DOHH2 (cell line): ENCODE results near the gene CTIF.

Experiments
- H3F3A ChIP-seq: fragments of 200-600 bp; sonication (generic), shearing (Covaris generic); 2 replicates; pipeline ENCODE4 v1.6.0; 2016; ENCODE audit warnings: antibody characterized with exemption, mild to moderate bottlenecking; ENCODE audit not compliant: control insufficient read depth, insufficient read depth
- H3K27ac ChIP-seq: fragments of 200-600 bp; sonication (generic); 2 replicates; pipeline ENCODE4 v1.5.1; 2014; ENCODE audit warnings: low read depth, mild to moderate bottlenecking, low read length, moderate library complexity
- H3K27me3 ChIP-seq: fragments of 200-600 bp; sonication (generic); 2 replicates; pipeline ENCODE4 v1.6.1; 2014; ENCODE audit warnings: mild to moderate bottlenecking, low read length, mixed read lengths; ENCODE audit not compliant: control insufficient read depth
- H3K36me3 ChIP-seq: fragments of 200-600 bp; sonication (generic); 2 replicates; pipeline ENCODE4 v1.6.1; 2014; ENCODE audit warnings: mild to moderate bottlenecking, low read length, moderate library complexity, mixed read lengths; ENCODE audit not compliant: control insufficient read depth
- H3K4me1 ChIP-seq: fragments of 200-600 bp; sonication (generic); 2 replicates; pipeline ENCODE4 v1.6.1; 2014; ENCODE audit warnings: mild to moderate bottlenecking, low read length, mixed read lengths; ENCODE audit not compliant: control insufficient read depth
- H3K4me2 ChIP-seq: fragments of 200-600 bp; sonication (generic); 2 replicates; pipeline ENCODE4 v1.6.0; 2014; ENCODE audit warnings: mild to moderate bottlenecking, low read length, moderate library complexity
- H3K4me3 ChIP-seq: fragments of 200-600 bp; sonication (generic); 2 replicates; pipeline ENCODE4 v1.5.1; 2014; ENCODE audit warnings: mild to moderate bottlenecking, low read length, mixed read lengths
- H3K79me2 ChIP-seq: fragments of 200-600 bp; sonication (generic); 2 replicates; pipeline ENCODE4 v1.6.1; 2014; ENCODE audit warnings: mild to moderate bottlenecking, low read length, mixed read lengths; ENCODE audit not compliant: control insufficient read depth
- H3K9me2 ChIP-seq: fragments of 200-600 bp; sonication (generic); replicated peaks from 2 replicates; pipeline ENCODE4 v1.6.1; 2014; ENCODE audit warnings: mild to moderate bottlenecking, low read length, mixed read lengths; ENCODE audit not compliant: control insufficient read depth
- H3K9me3 ChIP-seq: fragments of 200-600 bp; sonication (generic); 2 replicates; pipeline ENCODE4 v1.6.1; 2014; ENCODE audit warnings: antibody characterized with exemption, low read length, mixed read lengths; ENCODE audit not compliant: control insufficient read depth, insufficient read depth
- H4K20me1 ChIP-seq: fragments of 200-600 bp; sonication (generic); 2 replicates; pipeline ENCODE4 v1.6.0; 2014; ENCODE audit warnings: low read depth, mild to moderate bottlenecking, antibody characterized with exemption, low read length, moderate library complexity; ENCODE audit not compliant: control insufficient read depth, insufficient read depth
- EZH2phosphoT487 ChIP-seq: fragments of 200-600 bp; sonication (generic); IDR thresholded peaks from 2 replicates; pipeline ENCODE4 v1.6.1; 2017; ENCODE audit warnings: borderline replicate concordance, mild to moderate bottlenecking, antibody characterized with exemption, low read length, moderate library complexity, mixed read lengths
- TF ChIP-seq, protein P1 (sequence below): fragments of 200-600 bp; sonication (generic); IDR thresholded peaks from one replicate; pipeline ENCODE4 v1.5.1; 2014; ENCODE audit warnings: antibody characterized with exemption, mild to moderate bottlenecking, low read depth, low read length; ENCODE audit not compliant: poor library complexity, severe bottlenecking

The CTIF gene

DNA sequence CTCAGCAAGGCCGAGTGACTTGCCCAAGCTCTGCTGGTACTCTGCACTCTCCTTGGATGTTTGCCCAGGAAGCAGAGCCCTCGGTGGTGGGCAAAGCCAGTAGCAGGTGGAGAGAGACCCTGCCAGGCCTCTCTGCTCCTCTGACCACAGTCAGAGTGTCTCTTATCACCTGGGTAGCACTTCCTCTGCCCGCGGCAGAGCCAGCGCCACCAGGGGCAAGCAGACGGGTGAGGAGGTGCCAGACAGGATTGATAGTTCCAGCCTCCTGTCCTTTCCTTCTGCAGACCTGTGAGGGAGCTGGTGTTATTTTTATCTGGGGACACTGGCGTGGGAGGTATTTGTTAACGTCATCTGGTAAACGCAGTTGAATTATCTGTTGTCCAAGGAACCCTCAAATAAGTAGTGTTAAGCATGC, 259.0 kb downstream of the CTIF start:
- Histone ChIP-seq H3K36me3 (no peaks in the 10 kb centered on the region), H3K27ac (no peak overlapping the region), H3K4me3 (no peak overlapping the region), H4K20me1 (no peaks in the 10 kb centered on the region), H3K4me2 (no peak overlapping the region), H3K9me3 (no peaks in the 10 kb centered on the region), H3K79me2 (no peaks in the 10 kb centered on the region), H3K27me3 (peaks cover 8% of the 10 kb centered on the region; the same call in 1 of the 2 replicates), H3F3A (no peaks in the 10 kb centered on the region), H3K9me2 (no peaks in the 10 kb centered on the region), H3K4me1 (peaks cover 25% of the 10 kb centered on the region)
- TF ChIP-seq, protein P1, sequence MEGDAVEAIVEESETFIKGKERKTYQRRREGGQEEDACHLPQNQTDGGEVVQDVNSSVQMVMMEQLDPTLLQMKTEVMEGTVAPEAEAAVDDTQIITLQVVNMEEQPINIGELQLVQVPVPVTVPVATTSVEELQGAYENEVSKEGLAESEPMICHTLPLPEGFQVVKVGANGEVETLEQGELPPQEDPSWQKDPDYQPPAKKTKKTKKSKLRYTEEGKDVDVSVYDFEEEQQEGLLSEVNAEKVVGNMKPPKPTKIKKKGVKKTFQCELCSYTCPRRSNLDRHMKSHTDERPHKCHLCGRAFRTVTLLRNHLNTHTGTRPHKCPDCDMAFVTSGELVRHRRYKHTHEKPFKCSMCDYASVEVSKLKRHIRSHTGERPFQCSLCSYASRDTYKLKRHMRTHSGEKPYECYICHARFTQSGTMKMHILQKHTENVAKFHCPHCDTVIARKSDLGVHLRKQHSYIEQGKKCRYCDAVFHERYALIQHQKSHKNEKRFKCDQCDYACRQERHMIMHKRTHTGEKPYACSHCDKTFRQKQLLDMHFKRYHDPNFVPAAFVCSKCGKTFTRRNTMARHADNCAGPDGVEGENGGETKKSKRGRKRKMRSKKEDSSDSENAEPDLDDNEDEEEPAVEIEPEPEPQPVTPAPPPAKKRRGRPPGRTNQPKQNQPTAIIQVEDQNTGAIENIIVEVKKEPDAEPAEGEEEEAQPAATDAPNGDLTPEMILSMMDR, result no peak
- no peak for TF ChIP-seq EZH2phosphoT487

DNA sequence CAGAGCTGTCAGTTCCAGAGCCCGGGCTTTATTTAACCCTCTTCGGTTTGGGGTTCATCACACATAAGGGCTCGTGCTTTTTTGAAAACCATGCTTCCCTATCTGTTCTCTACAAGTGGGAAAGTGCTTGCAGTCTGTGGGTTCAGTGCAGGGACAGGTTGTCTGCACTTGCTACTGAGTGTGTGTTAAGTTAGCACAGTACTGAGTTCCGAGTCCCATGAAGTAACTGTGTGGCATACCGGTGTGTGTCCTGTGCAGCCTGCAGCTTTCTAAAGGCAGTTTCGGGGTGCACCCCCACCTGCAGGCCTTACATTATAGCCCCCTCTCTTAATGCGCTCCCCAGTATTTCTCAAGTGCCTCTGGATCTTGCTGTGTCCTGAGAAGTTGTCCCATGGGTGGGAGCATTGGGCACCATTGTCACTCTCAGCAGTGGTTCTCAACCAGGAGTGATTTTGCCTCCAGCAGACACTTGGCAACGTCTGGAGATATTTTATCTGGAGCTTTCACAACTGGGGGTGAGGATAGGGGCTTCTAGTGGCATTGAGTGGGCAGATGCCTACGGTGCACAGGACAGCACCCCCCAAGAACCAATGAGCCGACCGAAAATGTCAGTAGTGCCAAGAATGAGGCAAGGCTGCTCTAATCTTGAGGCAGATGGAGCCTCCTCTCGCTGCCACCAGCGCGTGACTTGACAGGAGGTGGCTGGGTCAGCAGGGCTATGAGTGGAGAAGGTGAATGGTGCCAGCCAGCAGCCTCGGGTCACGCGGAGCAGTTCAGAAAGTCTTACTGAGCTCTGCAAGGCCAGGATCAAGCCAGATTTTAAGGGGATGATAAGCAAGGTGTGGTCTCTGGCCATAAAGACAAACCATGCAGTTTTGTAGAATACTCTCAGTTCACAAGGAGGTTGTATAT, 259.8 kb downstream of the CTIF start:
- H3K79me2 ChIP-seq, result no peaks in the 10 kb centered on the region
- H3K9me2 ChIP-seq, result no peaks in the 10 kb centered on the region
- H3F3A ChIP-seq, result no peaks in the 10 kb centered on the region
- H3K4me2 ChIP-seq, result no peak overlapping the region
- H3K27me3 ChIP-seq, result peaks cover 8% of the 10 kb centered on the region; the same call in 1 of the 2 replicates
- no peaks in the 10 kb centered on the region for H3K9me3 ChIP-seq
- TF ChIP-seq EZH2phosphoT487, result no peak
- TF ChIP-seq, protein P1, result no peak
- no peak overlapping the region for H3K4me3 ChIP-seq
- H3K36me3 ChIP-seq, result no peaks in the 10 kb centered on the region
- no peaks in the 10 kb centered on the region for H4K20me1 ChIP-seq
- peaks cover 25% of the 10 kb centered on the region for H3K4me1 ChIP-seq
- no peak overlapping the region for H3K27ac ChIP-seq

DNA sequence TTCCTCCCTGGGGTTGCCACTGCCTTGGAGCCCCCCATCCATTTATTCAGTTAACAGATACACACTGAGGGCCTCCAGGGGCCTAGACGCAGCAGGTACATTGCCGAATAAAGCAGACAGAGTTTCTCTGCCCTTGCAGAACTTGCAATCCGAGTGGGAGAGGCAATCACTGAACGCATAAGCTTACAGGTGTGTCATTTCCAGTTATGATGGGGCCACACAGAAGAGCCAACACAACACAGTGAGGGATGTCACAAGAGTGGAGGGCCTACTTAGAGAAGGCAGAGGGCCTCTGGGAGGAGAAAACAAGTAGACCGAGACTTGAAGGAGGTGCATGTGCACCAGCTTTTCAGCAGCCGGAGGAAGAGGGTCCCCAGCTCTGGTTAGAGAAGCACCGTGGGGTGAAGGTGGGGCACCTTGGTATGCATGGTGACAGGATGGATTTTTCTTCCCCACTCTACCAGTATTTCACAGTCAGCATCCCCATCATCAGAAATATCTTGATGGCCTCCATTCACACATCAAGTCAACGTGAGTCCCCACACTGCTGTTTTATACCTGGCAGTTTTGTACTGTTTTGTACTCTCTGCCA, 261.0 kb downstream of the CTIF start:
- Histone ChIP-seq H3K9me3 (no peaks in the 10 kb centered on the region), H4K20me1 (no peaks in the 10 kb centered on the region), H3K79me2 (no peaks in the 10 kb centered on the region), H3K4me3 (no peak overlapping the region), H3K9me2 (no peaks in the 10 kb centered on the region), H3K27me3 (peaks cover under 1% of the 10 kb centered on the region; the same call in 1 of the 2 replicates), H3K4me1 (peaks cover 25% of the 10 kb centered on the region), H3K27ac (no peak overlapping the region), H3K4me2 (no peak overlapping the region), H3F3A (no peaks in the 10 kb centered on the region), H3K36me3 (no peaks in the 10 kb centered on the region)
- TF ChIP-seq EZH2phosphoT487, result no peak
- TF ChIP-seq, protein P1, result no peak
